HG03571 (cell line): Measurements from ENCODE around the gene SPEF1.

ENCODE experiments used
- ATAC-seq: cut with Tn5 transposase; IDR thresholded peaks from one replicate; pipeline ENCODE4 v1.9.1; 2021; ENCODE audit not compliant: unreplicated experiment

SPEF1 gene

GRCh38 chr20:3751305-3751674, 30.0 kb downstream of the SPEF1 start:
- ATAC-seq = no peak

- ATAC-seq = no peak
Measured at GRCh38 chr20:3749689-3750531, 31.3 kb downstream of the SPEF1 start.

- no peak for ATAC-seq
Measured at GRCh38 chr20:3749087-3749688, 32.1 kb downstream of the SPEF1 start.

GRCh38 chr20:3748073-3748472, 33.2 kb downstream of the SPEF1 start:
- no peak for ATAC-seq

- ATAC-seq = no peak
Measured at GRCh38 chr20:3747471-3747870, 33.8 kb downstream of the SPEF1 start.

- no peak for ATAC-seq
Measured at GRCh38 chr20:3745686-3746173, 35.5 kb downstream of the SPEF1 start.

- ATAC-seq = no peak
Measured at GRCh38 chr20:3744806-3745685, 36.2 kb downstream of the SPEF1 start.

GRCh38 chr20:3744037-3744436, 37.2 kb downstream of the SPEF1 start:
- ATAC-seq = no peak

- no peak for ATAC-seq
Measured at GRCh38 chr20:3743251-3743650, 38.0 kb downstream of the SPEF1 start.

GRCh38 chr20:3741836-3742458, 39.3 kb downstream of the SPEF1 start:
- no peak for ATAC-seq

- ATAC-seq = no peak
Measured at GRCh38 chr20:3740615-3741301, 40.5 kb downstream of the SPEF1 start.

GRCh38 chr20:3739926-3740451, 41.3 kb downstream of the SPEF1 start:
- ATAC-seq = no peak

- ATAC-seq = no peak
Measured at GRCh38 chr20:3739054-3739925, 42.0 kb downstream of the SPEF1 start.

- no peak for ATAC-seq
Measured at GRCh38 chr20:3738111-3739053, 42.9 kb downstream of the SPEF1 start.

- ATAC-seq = no peak
Measured at GRCh38 chr20:3735768-3736167, 45.5 kb downstream of the SPEF1 start.

GRCh38 chr20:3734111-3734843, 47.0 kb downstream of the SPEF1 start:
- no peak for ATAC-seq
